Prostate gland (tissue), 2 donors: ENCODE measurements around the gene GPR89B.
"Not testable (repeated sequence)": the region's sequence is repeated elsewhere in the genome, so short reads cannot be mapped to it uniquely, and the experiment has no call there.

Experiments
- CTCF ChIP-seq, 4 experiments: fragments of 200-600 bp in 2 of 4; fragments of 450-650 bp in 2 of 4; sonication (generic) in 2 of 4; IDR thresholded peaks; 1 replicate in 3 of 4; 2 replicates in 1 of 4; pipeline ENCODE4 v1.5.1; 2016 to 2019; ENCODE audit warnings: antibody characterized with exemption in 4 of 4, mild to moderate bottlenecking in 2 of 4, moderate library complexity in 2 of 4
- POLR2A ChIP-seq: fragments of 450-650 bp; IDR thresholded peaks from one replicate; pipeline ENCODE4 v1.6.1; 2016; ENCODE audit warnings: antibody characterized with exemption, mild to moderate bottlenecking

GRCh38 chr1:147964575-147964974 lies 36.4 kb downstream of the GPR89B start:
- not testable (repeated sequence) for TF ChIP-seq CTCF (IDR thresholded peaks at IDR 0.05); POLR2A
